Measurements from ENCODE around the gene NFATC1.

NFATC1 gene

DNA sequence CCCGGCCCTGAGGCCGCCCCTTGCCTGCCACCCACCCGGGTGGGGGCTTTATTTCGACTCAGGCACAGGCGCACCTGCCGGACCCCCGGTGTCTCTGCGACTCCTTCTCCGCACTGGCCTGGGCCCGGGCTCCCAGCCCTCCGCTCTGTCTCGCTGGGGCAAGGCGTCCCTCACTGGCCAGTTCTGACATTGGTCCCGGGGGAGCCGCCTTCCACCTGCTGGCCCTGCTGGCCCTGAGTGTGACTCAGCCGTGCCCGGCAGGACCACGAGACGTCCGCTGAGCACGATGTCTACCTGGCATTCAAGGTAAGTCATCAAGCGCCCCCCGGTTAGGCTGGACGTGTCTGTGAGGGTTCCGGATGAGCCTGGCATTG lies 152.3 kb downstream of the NFATC1 start:
- DNase-seq (ENCODE audit: low spot score): no peak
- TF ChIP-seq, protein P1, sequence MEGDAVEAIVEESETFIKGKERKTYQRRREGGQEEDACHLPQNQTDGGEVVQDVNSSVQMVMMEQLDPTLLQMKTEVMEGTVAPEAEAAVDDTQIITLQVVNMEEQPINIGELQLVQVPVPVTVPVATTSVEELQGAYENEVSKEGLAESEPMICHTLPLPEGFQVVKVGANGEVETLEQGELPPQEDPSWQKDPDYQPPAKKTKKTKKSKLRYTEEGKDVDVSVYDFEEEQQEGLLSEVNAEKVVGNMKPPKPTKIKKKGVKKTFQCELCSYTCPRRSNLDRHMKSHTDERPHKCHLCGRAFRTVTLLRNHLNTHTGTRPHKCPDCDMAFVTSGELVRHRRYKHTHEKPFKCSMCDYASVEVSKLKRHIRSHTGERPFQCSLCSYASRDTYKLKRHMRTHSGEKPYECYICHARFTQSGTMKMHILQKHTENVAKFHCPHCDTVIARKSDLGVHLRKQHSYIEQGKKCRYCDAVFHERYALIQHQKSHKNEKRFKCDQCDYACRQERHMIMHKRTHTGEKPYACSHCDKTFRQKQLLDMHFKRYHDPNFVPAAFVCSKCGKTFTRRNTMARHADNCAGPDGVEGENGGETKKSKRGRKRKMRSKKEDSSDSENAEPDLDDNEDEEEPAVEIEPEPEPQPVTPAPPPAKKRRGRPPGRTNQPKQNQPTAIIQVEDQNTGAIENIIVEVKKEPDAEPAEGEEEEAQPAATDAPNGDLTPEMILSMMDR (IDR thresholded peaks at IDR 0.05; ENCODE audit: borderline replicate concordance, control extremely low read depth, extremely low read depth, insufficient read depth, missing control alignments): no peak
- in situ Hi-C loops (cut with MboI; ENCODE audit: low sequenced_read_pairs, unreplicated experiment): no loop called here

DNA sequence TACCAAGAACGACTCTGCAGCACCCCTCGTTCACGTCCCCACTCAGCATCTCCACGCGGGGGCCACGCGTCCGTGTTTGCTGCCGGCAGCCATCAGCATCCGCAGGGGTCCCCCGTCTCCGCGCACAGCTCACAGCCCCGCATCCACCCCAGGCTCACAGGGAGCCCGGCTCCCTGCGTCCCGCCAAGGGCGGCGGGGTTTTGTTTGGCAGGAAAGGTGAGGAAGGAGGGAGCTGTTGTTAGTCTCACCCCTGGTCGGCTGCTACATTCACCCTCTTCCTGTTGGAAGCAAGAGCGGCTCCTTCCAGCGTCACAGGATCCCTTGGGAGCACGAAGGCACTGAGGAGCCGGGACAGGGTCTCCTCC lies 152.9 kb downstream of the NFATC1 start:
- DNase-seq (ENCODE audit: low spot score): no peak
- TF ChIP-seq, protein P1 (IDR thresholded peaks at IDR 0.05; ENCODE audit: borderline replicate concordance, control extremely low read depth, extremely low read depth, insufficient read depth, missing control alignments): no peak
- in situ Hi-C loops (cut with MboI; ENCODE audit: low sequenced_read_pairs, unreplicated experiment): no loop called here

DNA sequence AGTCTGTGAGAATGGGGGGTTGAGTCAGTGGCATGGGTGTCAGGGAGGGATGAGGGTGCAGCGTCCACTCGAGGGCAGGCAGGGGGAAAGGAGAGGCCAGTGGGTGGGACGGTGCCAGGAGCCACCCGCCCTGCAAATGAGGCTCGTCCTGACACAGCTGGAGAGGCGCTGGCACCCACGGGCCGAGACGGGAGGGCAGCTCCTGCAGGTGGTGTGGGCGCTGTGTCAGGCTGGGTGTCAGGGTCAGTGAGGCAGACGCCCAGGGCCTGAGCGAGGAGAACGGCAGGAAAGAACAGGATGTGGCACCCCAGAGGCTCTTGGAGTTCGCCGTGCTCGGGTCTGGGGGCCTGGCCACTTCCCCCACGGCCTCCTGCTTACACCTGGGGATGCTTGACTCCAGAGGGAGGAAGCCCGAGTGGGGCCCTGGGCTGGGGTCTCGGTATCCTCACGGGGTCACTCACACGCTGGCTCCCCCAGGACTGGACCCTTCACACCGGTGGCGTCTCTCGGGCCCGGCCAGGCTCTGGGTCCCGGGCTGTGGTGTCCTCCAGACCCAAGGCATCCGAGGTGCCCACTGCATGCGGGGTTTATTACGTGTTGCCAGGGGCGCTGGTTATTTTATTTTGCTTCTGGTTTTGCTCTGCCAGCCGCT lies 153.4 kb downstream of the NFATC1 start:
- in situ Hi-C loops (cut with MboI; ENCODE audit: low sequenced_read_pairs, unreplicated experiment): no loop called here
- no peak for DNase-seq (ENCODE audit: low spot score)
- TF ChIP-seq, protein P1 (IDR thresholded peaks at IDR 0.05; ENCODE audit: borderline replicate concordance, control extremely low read depth, extremely low read depth, insufficient read depth, missing control alignments): no peak

DNA sequence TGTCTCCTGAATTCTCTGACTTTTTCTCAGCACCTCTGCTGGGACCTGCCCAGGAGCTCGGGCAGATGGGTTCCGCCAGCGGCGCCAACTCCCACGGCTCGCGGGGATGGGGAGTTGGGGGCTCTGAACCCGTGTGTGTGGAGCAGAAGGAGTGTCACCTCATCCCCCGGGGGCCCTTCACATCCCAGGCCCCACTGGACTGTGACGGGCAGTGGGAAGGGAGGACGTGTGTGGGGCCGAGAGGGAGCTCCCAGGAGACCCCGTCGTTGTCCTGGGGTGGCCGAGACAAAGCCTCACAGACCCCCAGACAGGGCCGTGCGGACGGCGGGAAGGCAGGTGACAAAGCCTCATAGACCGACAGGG lies 153.9 kb downstream of the NFATC1 start:
- no peak for DNase-seq (ENCODE audit: low spot score)
- in situ Hi-C loops (cut with MboI; ENCODE audit: low sequenced_read_pairs, unreplicated experiment): no loop called here
- TF ChIP-seq, protein P1 (IDR thresholded peaks at IDR 0.05; ENCODE audit: borderline replicate concordance, control extremely low read depth, extremely low read depth, insufficient read depth, missing control alignments): no peak

DNA sequence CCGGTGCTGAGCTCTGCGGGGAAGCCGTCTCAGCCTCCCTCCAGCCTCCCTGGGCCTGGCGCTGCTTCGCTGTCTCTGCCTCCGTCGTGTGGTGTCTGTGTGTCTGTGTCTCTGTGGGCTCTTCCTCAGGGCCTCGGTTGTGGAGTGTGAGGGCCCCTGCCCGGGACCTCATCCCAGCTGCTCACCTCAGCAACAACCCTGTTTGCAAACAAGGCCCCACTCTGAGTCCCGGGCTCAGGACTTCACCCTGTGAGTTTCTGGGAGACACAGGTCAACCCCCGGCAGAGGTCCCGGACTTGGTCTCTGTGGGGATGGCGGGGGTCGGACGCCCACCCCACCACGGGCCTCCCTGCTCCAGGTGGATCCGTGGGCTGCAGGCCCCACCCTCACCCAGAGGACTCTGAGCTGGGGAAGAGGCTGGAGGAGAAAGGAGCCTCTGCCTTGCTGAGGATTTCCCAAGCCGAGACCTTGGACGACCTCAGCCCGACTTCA lies 156.5 kb downstream of the NFATC1 start:
- in situ Hi-C loops (cut with MboI; ENCODE audit: low sequenced_read_pairs, unreplicated experiment): no loop called here
- no peak for DNase-seq (ENCODE audit: low spot score)
- TF ChIP-seq, protein P1 (IDR thresholded peaks at IDR 0.05; ENCODE audit: borderline replicate concordance, control extremely low read depth, extremely low read depth, insufficient read depth, missing control alignments): no peak

DNA sequence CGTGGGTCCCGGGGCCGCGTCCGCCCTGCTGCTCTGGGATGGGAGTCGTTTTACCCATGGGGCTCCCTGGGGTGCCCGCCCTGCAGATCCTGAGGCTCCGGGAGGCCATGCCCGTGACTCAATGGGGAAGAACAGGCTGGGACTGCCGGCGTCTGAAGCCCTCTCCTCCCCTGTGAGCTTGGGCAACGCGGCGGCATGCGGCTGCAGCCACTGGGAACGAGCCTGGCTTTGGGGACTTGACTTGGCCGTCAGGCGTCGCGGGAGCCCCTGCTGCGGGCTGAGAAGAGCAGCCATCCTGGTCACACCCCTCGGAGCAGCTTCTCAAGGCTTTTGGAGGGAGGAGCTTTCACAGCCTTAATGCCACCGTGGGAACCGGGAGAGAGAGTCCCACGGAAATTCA lies 157.0 kb downstream of the NFATC1 start:
- TF ChIP-seq, protein P1 (IDR thresholded peaks at IDR 0.05; ENCODE audit: borderline replicate concordance, control extremely low read depth, extremely low read depth, insufficient read depth, missing control alignments): no peak
- no peak for DNase-seq (ENCODE audit: low spot score)
- in situ Hi-C loops (cut with MboI; ENCODE audit: low sequenced_read_pairs, unreplicated experiment): no loop called here

Measured in GM13976 (cell line).